CD4-positive, alpha-beta T cell treated with Interleukin-2 at 100 ng/mL for 4 hours (primary cell): ENCODE data around the gene KCNQ1.

Source experiments
- DNase-seq: peaks from one replicate; pipeline ENCODE4 v3.0.0-alpha.2; 2020; ENCODE audit warnings: low spot score

KCNQ1 gene

DNA sequence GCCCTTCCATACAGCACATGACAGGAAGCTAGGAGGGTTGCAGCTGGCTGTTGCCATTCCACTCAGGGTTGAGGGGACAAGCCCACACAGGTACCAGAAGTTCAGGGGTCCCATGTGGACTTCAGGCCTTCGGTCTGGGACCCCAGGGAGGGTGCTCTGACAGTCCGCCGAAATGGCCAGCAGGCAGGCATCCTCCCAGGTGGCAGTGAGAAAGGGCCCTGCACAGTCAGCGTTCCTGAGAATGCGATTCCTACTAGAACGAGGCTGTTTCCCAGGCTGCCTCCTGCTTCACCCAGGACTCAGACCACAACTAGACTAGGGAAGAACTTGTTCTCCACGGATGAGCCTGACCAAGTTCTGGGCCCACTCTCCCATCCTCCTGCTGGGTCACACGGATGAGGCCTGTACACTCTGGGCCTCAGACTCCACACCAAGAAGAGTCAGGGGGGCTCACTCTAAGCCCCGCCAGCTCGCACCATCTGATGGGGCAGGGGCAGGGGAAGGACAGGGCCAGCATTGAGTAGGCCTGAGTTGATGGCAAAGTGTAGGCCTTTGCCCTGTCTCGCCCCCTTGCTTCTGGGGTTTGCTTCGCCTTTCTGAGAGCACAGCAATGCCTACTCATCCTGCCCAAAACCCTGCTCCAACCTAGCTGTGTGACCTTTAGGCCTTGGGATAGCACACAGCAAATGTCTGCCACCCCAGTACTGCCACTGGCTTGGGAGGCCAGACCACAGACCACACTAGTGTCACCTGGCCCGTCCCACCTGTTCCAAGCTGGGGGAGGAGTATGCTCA, 241.0 kb downstream of the KCNQ1 start:
- DNase-seq, result no peak

DNA sequence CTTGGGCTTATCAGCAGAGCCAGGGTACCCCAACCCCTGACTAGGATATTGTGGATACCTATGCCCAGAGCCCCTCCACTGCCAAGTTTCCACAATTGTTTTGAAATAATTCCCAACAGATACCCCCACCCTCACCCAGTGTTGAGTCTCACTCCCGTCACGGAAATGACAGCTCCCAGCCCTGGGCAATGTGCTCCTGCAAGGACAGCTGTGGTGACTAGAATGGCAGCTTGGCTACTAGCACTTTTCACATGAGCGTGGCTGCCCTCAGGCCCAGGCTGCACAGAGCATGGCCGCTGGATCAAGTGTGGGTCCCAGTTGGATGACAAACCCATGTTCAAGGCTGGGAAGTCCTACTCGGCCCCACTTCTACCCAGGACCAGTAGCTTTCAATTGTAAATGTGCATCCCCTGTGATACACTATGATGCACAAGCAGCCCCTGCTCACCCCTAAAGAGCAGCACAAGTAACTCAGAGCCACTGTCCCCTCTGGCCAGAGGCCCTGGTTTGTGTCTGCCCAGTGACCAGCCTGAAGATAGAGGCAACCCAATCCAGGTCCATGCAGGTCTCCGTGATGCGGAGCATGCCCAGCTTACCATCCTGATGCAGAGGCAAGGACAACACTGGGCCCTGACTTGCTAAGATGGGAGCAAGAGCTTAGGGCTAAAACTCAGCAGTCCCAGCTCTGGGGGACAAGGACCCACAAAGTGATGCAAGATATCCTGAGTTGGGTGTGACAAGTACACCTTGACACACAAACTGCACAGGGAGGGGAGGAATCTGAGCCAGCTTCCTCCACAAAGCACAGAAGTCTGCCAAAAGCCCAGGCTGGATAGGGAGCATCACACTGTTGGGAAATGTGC, 241.8 kb downstream of the KCNQ1 start:
- DNase-seq, result no peak

DNA sequence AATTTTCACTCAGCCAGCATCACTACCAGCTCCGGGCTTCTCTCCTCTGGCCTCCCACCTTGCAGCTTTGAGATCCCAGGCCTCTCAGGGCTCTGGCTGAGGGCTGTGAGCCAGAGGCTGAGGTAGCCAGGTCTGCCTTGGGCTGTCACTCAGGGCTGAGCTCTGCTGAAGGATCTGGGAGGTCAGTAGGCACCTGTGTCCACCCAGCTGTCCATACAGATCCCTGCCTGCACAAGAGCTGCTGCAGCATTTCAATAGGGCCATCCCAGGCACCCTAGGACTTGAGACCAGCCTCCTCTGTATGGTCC, 242.4 kb downstream of the KCNQ1 start:
- DNase-seq, result no peak

DNA sequence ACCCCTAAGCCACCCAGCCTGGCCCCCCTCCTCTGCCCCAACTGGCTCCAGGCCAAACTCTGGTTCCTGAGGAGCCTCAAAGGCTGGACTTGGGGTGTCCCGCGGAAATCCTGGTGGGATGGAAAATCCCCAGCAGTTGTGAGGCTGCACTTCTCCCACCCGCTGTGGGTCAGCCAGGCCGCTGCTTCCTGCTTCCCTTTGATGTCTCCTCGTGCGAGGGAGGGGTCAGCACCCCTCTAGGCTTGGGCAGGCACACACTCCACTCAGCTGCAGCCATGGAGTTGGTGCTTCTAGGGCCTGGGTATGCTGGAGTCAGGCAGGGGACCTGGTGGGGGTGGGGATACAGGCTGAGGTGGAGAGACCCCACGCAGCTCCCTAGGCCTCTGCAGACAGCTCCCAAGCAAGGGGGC, 243.0 kb downstream of the KCNQ1 start:
- no peak for DNase-seq

DNA sequence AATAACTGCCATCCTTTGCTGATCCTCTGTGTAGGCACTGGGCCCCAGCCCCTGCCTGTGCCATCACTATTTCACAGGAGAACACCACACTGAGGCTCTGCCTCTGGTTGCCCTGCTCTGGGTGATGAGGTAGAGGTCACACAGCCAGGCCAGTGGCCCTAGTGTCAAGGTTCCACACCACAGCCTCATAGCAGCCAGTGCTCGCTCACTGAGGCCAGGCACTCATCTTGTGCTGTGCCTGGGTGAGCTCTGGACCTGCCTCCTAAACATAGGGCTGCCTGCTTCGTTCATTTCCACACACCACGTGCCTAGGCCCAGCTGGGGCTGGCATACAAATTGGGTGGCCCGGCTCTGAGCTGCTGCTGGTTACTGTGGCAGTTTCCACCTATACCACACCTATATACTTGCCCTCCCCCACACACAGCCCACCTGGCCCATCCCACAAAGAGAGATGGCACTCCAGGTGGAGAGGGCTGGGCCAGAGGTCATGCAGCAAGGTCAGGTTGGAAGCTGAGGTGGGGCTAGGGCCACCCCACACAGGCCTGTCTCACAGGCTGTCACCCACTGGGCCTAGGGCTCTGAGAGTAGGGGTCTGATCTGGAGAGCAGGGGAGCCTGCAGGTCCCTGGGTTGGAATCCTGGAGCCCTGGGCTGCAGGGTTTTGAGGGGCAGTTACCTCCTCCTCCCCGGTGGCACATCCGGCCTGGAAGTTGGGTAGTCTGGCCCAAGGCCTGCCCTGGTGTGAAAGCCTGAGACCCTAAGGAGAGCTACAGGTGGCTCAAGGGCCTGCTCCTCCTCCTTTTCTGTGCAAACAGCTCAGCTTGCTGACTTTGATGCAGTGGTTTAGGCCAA, 243.8 kb downstream of the KCNQ1 start:
- no peak for DNase-seq

DNA sequence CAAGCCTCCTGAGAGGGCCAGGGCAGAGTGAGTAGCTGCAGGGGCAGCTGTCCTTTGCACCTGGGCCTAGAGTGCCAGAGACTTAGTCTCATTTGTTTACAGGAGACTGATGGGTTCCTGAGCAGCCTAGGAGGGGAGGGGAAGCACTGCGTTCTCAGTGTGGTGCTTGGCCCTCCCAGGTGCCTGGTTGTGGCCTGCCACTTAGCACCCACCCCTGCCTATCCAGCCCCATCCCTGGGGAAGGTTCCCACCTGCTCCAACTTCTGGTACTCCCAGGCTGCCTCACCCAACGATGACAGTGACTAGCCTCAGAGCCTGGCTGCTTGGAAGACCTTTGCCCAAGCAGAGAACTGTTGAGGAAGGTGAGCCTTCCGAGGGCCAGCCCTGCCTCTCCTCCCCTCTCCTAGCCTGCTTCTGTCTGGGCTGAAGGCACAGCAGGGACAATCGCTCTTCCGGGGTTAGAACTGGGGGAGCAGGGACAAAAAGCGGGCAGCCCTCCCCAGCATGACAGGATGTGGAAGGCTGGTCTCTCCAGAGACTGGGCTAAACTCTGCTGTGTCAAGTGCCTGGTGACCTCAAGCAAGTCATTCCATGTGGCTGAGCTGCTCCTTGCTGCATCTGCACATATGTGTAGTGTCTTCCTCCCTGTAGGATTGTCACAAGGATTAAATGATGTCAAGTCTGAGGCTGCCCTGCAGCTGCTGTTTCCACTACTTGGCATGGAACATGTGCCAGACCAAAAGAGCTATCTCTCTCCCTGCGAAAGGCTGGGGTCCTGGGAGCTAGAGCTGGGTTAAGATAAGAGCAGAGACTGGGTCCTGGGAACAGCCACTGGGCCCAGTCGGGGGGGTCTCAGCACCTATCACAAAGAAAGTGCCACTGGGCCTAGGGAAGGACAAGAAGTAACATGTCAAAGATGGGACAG, 245.1 kb downstream of the KCNQ1 start:
- no peak for DNase-seq

DNA sequence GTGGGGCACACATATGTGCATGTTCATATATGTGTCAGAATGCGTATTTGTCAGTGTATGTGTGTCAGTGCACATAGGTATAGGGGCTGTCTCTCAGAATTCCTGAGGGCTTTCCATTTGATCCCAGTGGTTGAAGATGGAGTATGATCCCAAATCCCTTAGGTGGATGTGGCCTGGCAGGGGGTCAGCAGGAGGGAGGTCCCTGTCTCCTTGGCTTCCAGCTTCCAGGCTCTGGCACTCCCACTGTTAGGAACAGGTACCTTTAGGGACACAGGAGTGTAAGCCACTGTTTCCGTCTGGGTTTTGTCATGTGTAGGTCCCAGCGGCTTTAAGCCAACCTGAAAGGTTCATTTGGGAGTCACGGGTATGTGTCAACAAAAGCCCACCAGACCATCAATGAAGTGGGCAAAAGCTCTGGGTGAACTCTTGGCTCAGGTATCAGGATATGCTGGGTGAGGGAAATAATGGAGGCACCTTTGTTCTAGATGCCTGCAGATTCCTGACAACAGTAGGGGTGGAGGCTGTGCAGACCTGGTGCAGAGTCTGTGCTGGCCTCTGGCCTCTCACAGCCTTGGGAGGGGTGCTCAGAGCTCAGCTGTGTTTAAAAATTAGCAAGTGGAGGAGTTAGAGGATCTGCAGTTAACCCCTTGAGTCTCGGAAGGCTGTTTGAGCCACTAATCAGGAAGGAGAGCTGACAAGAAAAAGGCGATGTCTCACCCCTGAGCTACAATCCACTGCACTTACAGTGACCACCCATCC, 246.0 kb downstream of the KCNQ1 start:
- DNase-seq, result no peak

DNA sequence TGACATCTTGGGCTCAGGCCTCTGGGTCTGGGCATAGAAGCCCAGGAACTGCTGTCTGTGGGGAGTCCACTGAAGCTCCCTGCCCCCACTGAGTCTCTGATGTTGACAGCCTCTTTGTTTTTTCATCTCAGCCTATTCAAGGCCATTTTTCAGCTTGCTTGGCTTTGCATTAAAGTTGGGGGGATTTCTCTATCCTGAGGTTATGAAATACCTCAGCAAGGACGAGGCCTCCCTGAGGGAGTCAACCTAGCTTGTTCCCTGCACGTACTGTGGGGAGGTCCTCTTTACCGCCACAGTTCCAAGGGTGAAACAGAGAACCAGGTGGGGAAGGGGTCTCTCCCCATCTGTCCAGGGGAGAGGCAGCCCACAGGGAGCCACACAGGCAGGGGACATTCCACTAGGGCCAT, 246.6 kb downstream of the KCNQ1 start:
- DNase-seq, result no peak

DNA sequence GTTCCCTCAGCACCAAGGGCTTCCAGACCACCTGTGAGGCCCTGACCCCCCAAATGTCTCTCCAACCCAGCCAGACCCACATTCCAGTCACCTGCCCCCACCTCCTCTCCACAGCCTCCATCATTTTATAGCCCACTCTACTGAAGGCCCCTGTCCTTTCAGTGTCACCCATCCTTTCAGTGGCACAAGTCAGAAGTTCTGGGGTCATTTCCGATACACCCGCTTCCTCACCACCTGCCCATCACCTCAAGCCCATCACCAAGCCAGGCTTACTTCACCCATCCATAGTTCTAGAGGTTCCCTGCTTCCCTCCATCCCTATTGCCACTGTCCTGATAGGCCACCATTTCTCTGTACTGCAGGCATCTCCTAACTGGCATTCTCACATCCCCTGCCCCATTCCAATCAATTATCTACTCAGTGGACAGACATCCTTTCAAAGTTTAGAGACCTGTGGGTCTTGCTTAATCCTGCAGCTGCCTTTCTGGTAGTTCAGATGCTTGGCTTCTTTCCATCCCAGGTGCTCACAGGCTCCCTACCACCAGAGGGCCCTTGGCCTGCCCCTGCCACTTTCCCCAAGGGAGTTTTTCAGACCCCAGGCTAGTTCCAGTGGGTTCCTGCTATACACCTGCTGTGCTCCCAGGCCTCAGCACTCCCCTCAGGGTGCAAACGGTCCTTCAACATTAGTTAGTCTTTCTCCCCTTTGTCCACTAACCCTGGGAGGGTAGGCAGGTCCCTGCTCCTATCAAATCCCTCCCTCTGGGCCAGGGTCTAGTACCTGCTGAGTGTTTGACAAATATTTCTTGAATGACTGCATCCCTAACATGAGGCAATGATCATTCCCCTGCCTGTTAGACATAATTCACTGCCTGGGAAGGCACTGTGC, 247.4 kb downstream of the KCNQ1 start:
- no peak for DNase-seq

DNA sequence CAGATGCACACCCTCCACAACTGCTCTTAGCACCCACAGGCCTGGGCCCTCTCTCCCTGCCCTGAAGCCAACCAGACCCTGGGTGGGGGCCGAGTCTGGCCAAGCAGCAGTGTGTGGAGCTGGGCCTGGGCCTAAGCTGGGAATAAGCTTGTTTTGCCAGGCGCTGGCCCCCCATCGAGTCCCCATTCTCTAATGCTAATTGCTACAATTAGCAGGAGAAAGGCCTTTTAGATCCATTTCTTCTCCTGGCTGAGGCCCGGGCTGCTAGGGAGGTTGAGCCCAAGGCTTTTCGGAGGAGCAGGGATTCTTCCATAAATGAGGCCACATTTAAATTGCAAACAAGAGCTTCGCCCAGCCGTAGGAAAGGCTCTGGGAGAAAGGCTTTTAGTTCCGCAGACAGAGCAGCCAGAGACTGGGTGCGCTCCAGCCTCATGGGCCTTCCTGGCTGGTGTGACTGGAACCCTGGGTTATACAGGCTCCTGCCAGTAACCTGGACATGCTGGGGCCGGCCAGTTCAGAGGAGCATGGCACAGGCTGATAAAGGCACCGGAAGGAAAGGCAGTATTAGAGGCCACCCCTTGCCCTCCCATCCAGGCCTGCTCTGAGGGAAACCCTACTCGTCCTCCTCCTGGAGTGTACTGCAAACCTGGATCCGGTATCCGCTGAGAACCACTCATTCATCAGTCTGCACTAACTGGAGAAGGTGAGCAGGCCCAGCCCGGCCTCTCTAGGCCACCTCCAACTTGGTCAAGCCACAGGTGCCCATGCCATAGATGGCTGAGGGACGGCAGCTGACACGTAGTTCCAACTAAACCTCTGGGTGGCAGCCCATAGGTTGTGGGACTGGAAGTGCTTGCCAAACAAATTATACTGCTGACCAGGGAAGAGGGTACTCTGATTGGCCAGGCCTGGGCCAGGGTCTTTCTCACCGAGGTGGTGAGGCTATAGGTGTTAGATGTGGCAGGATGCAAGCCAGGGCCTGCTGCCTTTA, 248.8 kb downstream of the KCNQ1 start:
- DNase-seq, result no peak

DNA sequence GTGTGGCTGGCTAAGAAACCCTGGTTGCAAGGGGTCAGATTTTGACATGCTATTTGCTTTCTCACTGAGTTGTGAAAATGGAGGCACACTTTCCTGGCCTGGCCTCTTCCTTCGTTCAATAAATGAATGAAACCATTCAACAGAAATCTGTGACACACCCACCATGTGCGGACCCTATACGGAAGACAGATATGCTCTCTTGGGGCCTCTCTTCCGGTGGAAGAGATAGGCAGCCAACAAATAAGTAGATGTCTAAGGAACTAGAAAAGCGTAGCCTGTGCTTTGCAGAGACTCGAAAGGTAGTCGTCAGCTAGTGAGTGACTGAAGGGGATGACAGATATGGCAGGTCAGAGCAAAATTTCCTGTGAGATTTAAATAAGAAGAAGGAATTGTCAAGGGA, 249.7 kb downstream of the KCNQ1 start:
- no peak for DNase-seq

DNA sequence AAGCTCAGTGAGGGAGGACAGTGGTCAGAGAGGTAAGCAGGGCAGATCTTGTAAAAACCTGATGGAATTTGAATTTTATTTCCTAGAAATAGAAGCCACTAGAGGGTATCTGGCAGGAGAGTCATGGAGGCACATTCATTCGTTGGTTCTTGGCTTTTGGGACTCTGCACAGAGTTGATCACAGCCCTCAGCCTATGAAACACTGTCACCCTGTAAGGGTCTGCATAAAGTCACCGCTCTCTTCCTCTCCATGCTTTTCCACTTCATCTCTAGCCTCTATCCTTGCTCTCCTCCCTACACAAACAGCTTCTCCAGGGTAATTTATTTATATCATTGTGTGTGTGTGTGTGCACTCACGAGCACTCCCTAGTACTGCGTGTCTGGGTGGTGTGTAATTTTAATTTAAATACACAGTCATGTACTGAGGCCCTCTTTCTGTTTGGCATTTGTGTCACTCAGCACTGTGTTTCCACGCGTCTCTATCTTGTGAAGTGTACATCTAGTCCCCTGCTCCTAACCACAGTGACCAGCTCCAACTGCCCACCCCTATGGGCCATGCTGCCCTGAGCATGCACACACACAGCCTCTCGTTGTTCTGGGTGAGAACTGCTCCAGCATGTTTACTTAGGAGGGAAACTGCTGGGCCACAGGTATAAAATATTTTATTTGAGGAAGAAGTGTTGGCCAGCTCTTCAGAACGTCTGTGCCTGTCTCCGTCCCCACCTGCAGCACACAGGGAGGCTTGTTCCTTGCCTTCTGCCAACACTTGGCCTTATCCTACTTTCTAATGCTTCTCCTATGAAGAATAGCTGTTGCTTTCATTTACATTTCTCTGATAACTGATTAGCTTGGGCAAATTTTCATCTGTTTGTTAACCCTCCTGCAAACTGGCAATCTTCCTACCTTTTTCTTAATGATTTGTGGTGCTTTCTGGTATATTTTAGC, 250.5 kb downstream of the KCNQ1 start:
- no peak for DNase-seq

DNA sequence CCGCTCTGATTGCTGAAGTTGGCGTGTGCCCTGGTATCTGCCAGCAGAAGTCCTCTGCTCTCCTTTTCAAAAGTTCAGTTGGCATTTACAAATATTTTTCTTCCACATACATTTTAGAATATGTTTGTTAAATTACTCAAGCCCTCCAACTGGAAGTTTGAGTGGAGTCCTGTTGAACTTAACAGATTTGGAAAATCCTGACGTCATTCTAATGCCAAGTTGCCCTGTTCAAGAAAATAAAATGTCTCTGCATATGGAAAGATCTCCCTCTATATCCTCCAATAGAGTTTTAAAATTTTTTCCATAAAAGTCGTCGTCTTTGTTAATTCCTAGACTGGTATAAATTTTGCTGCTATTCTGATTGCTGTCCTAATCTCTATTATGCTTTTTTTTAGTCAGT, 251.6 kb downstream of the KCNQ1 start:
- DNase-seq, result no peak

DNA sequence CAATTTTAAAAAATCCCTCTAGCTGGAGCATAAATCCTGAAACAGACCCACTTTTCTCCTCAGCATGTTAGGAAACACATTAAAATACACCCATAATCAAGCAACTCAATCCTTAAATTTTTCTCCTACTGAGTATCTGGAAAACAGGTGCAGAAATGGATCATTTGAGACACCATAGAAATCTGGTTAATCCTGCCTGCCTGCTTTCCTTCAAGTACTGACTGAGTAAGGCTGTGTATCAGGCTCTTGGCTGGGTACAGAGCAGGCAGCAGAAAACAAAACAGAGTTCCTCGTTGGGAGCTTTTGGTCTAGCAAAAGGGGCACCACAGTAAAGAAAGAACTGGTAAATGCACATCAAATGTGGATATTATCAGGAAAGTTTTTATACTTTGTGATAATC, 253.1 kb downstream of the KCNQ1 start:
- DNase-seq, result no peak

DNA sequence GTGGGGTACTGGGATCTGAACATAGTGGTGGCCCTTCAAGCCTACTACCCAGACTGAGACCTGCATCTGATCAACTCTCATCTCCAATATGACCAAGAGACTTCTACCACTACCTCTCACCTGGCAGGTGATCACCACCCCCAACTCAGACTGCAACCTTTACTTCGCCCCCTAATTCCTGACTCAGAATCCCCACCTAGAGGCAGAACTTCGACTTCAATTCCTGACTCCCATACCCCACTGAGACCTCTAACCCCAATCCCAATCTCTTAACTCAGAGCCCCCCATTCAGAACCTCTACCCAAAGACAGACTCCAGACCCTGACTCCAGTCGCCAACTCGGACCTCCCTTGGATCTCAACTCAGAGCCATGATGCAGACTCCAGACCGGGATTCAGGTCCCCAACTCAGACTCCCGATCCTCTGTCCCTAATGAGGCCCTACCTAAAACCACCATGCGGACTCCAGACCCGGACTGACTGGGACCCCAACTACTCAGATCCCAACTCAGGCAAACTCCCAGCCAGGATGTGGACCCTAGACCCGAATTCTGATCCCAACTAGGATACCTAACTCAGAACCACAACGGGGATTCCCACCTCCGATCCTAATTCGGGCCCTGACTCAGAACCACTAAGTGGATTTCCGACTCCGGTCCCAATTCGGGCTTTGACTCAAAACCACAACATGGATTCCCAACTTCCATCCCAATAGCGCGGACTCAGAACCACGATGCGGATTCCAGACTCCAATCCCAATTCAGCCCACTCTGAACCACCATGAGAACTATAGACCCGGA, 253.8 kb downstream of the KCNQ1 start:
- DNase-seq, result no peak

DNA sequence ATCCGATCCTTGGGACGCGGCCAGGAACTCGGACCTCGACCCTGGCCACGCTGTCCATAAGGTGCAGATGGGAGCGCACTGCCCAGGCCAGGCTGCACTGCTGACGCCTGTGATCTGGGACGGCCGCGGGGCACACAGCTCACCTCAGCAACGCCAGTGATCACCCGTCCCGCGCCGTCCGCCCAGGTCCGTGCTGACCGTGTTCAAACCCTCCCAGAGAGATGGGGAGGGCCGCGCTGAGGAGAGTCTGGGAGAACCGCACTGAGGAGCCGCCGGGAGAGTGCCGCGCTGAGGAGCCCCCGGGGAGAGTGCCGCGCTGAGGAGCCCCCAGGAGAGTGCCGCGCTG, 254.3 kb downstream of the KCNQ1 start:
- DNase-seq, result no peak
